ENCODE data around the gene CLSTN2. TPM values are rescaled to one million over a fixed set of nuclear protein-coding genes. Genes with fewer than 3 reads are reported as not detected.

Gene CLSTN2
- total and polyA plus RNA-seq, 2 of the 13 experiments (the other 11 are each of a cell fraction or from before 2014, with no cell fraction given): not detected

- no TSS peak for BruUV-seq (replicated peaks)
- intact Hi-C loops (cut with micrococcal nuclease; ENCODE audit: unreplicated experiment): no loop called here
- no peaks in the 10 kb centered on the region for H3K9me3 ChIP-seq (ENCODE audit: low read length)
- H3K9ac ChIP-seq (ENCODE audit: insufficient read depth, low read depth, low read length): no peak overlapping the region
- H2AFZ ChIP-seq (ENCODE audit: low read length): no peak overlapping the region
- H4K20me1 ChIP-seq (ENCODE audit: insufficient read depth, low read length): no peaks in the 10 kb centered on the region
- H3K27me3 ChIP-seq (ENCODE audit: control insufficient read depth in 1 of 2, insufficient read depth in 2 of 2, low read length in 2 of 2): no peaks in the 10 kb centered on the region; a peak in 1 of 5 replicates
- H3K4me3 ChIP-seq (replicated peaks in 1 of 3; ENCODE audit: insufficient read depth in 1 of 3, low read depth in 2 of 3, low read length in 3 of 3): no peak overlapping the region
- FAIRE-seq (no peak), ATAC-seq (no peak), DNase-seq (ENCODE audit: low spot score) (no peak)
- no peaks in the 10 kb centered on the region for H3K79me2 ChIP-seq (ENCODE audit: insufficient read depth, low read length)
- 0% methylated on average over 4 of the region's 5 CpGs for WGBS (ENCODE audit: low lambda C conversion rate)
- in situ Hi-C loops (cut with HindIII; ENCODE audit: extremely low pct_ligation_motif_present, low pct_unique_long_range_greater_than_20kb): no loop called here
- H3K4me2 ChIP-seq (ENCODE audit: low read depth, low read length): no peak overlapping the region
- H3K36me3 ChIP-seq (replicated peaks in 1 of 2; ENCODE audit: control insufficient read depth in 1 of 2, insufficient read depth in 2 of 2, low read length in 2 of 2): no peaks in the 10 kb centered on the region
- no peak overlapping the region for H3K27ac ChIP-seq (ENCODE audit: extremely low read length, insufficient read depth, low read length)
- TF ChIP-seq ZSCAN30 (CRISPR knock-in tag; IDR thresholded peaks at IDR 0.05): no peak
- TF ChIP-seq ZBTB44 (CRISPR knock-in tag; IDR thresholded peaks at IDR 0.05): no peak
- TF ChIP-seq TEAD3 (CRISPR knock-in tag; optimal IDR thresholded peaks at IDR 0.05; ENCODE audit: borderline replicate concordance): no peak
- TF ChIP-seq, protein P1, sequence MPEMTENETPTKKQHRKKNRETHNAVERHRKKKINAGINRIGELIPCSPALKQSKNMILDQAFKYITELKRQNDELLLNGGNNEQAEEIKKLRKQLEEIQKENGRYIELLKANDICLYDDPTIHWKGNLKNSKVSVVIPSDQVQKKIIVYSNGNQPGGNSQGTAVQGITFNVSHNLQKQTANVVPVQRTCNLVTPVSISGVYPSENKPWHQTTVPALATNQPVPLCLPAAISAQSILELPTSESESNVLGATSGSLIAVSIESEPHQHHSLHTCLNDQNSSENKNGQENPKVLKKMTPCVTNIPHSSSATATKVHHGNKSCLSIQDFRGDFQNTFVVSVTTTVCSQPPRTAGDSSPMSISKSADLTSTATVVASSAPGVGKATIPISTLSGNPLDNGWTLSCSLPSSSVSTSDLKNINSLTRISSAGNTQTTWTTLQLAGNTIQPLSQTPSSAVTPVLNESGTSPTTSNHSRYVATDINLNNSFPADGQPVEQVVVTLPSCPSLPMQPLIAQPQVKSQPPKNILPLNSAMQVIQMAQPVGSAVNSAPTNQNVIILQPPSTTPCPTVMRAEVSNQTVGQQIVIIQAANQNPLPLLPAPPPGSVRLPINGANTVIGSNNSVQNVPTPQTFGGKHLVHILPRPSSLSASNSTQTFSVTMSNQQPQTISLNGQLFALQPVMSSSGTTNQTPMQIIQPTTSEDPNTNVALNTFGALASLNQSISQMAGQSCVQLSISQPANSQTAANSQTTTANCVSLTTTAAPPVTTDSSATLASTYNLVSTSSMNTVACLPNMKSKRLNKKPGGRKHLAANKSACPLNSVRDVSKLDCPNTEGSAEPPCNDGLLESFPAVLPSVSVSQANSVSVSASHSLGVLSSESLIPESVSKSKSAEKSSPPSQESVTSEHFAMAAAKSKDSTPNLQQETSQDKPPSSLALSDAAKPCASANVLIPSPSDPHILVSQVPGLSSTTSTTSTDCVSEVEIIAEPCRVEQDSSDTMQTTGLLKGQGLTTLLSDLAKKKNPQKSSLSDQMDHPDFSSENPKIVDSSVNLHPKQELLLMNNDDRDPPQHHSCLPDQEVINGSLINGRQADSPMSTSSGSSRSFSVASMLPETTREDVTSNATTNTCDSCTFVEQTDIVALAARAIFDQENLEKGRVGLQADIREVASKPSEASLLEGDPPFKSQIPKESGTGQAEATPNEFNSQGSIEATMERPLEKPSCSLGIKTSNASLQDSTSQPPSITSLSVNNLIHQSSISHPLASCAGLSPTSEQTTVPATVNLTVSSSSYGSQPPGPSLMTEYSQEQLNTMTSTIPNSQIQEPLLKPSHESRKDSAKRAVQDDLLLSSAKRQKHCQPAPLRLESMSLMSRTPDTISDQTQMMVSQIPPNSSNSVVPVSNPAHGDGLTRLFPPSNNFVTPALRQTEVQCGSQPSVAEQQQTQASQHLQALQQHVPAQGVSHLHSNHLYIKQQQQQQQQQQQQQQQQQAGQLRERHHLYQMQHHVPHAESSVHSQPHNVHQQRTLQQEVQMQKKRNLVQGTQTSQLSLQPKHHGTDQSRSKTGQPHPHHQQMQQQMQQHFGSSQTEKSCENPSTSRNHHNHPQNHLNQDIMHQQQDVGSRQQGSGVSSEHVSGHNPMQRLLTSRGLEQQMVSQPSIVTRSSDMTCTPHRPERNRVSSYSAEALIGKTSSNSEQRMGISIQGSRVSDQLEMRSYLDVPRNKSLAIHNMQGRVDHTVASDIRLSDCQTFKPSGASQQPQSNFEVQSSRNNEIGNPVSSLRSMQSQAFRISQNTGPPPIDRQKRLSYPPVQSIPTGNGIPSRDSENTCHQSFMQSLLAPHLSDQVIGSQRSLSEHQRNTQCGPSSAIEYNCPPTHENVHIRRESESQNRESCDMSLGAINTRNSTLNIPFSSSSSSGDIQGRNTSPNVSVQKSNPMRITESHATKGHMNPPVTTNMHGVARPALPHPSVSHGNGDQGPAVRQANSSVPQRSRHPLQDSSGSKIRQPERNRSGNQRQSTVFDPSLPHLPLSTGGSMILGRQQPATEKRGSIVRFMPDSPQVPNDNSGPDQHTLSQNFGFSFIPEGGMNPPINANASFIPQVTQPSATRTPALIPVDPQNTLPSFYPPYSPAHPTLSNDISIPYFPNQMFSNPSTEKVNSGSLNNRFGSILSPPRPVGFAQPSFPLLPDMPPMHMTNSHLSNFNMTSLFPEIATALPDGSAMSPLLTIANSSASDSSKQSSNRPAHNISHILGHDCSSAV (CRISPR knock-in tag; IDR thresholded peaks at IDR 0.05; ENCODE audit: borderline replicate concordance): no peak
- TF ChIP-seq KAT7 (CRISPR knock-in tag; IDR thresholded peaks at IDR 0.05; ENCODE audit: borderline replicate concordance): no peak
- TF ChIP-seq ZNF746 (CRISPR knock-in tag; IDR thresholded peaks at IDR 0.05): no peak
- TF ChIP-seq TAF15 (IDR thresholded peaks at IDR 0.05; ENCODE audit: low read depth, low read length, poor library complexity, severe bottlenecking): no peak
- TF ChIP-seq U2AF1 (optimal IDR thresholded peaks at IDR 0.05; ENCODE audit: low read depth, low read length): no peak
- TF ChIP-seq, protein P2, sequence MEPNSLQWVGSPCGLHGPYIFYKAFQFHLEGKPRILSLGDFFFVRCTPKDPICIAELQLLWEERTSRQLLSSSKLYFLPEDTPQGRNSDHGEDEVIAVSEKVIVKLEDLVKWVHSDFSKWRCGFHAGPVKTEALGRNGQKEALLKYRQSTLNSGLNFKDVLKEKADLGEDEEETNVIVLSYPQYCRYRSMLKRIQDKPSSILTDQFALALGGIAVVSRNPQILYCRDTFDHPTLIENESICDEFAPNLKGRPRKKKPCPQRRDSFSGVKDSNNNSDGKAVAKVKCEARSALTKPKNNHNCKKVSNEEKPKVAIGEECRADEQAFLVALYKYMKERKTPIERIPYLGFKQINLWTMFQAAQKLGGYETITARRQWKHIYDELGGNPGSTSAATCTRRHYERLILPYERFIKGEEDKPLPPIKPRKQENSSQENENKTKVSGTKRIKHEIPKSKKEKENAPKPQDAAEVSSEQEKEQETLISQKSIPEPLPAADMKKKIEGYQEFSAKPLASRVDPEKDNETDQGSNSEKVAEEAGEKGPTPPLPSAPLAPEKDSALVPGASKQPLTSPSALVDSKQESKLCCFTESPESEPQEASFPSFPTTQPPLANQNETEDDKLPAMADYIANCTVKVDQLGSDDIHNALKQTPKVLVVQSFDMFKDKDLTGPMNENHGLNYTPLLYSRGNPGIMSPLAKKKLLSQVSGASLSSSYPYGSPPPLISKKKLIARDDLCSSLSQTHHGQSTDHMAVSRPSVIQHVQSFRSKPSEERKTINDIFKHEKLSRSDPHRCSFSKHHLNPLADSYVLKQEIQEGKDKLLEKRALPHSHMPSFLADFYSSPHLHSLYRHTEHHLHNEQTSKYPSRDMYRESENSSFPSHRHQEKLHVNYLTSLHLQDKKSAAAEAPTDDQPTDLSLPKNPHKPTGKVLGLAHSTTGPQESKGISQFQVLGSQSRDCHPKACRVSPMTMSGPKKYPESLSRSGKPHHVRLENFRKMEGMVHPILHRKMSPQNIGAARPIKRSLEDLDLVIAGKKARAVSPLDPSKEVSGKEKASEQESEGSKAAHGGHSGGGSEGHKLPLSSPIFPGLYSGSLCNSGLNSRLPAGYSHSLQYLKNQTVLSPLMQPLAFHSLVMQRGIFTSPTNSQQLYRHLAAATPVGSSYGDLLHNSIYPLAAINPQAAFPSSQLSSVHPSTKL (CRISPR knock-in tag; IDR thresholded peaks at IDR 0.05): no peak
- ChIA-PET CTCF (ENCODE audit: low intra/inter-chr PET ratio, low total read pairs) (no interaction called here), POLR2A (no interaction called here)
- H3K4me1 ChIP-seq (ENCODE audit: insufficient read depth, low read length): no peaks in the 10 kb centered on the region
Observed at GRCh38 chr3:140022066-140022770, 87.2 kb downstream of the CLSTN2 start.
